Measurements from ENCODE around the gene VOPP1. TPM values are rescaled to one million over a fixed set of nuclear protein-coding genes. Genes with fewer than 3 reads are reported as not detected.
A peak's percentile ranks its signal among the peaks of the same experiment; 100 is the strongest.

Gene VOPP1
- total RNA-seq, 2 donors from 2014 or later = 88.9 to 131 TPM

DNA sequence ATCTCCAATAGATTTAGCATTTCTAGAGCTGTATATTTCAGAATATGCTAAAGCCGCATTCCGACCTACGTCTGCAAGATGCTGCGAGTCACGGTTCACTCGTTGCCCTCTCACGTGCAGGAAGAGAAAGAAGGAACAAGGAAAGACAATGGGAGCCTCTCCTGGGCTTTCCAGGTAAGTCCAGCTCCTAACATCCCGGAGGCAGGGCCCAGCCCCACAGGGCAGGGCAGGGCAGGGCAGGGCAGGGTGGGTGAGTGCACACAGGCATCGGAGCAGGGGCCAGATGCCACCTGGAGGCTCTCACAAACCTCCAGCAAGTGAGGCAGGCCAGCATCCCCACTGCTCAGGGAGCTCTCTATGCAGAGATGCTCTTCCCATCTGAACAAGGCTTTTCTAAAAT is 50.8 kb downstream of the VOPP1 start:
- no peak for ATAC-seq (ENCODE audit: insufficient number of reproducible peaks, low FRiP score, low read depth)
- H3K27ac ChIP-seq = peak overlapping the region; percentile 62

DNA sequence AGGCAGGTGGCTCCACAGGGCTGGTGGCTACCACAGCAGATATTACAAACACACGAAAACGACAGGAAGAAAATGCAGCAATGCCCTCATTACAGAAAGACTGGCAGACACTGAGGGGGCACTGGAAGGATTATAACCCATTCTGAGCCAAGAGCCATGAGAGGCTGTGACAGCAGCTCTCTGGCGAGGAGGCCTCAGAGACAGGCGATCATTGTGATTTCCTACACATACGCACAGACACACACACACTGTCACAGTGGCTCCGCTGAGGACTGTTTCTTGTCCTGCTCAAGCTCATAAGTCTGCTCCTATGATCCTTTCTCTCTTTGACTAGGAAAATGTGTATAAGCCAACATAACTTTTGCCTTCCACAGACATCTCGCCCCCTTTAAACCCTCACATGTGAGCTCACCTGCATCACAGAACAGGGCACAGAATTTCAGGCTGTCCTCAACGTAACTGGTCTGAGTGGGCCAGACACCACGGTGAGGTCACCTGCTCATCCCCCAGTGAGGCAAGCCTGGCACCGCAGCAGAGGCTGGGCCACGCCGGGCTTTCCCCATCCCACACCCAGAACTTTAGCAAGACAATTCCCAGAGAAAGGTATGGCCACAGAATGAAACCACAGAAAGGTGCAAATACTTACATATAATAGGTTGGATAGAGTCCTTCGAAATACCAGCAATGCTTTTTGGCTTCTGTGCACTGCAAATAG is 51.7 kb downstream of the VOPP1 start:
- peak overlapping the region in 1 of 2 donors; percentile 62 for H3K27ac ChIP-seq
- no peak for ATAC-seq (ENCODE audit: insufficient number of reproducible peaks, low FRiP score, low read depth)

More for the DNA sequence above, 50.8 kb downstream of the VOPP1 start:
- H3K9me3 ChIP-seq = no peaks in the 10 kb centered on the region
- no peak overlapping the region for H3K4me3 ChIP-seq
- peaks cover 35 to 48% of the 10 kb centered on the region in 2 donors for H3K4me1 ChIP-seq (ENCODE audit: control insufficient read depth in 1 of 2, low read depth in 2 of 2)
- no peaks in the 10 kb centered on the region for H3K27me3 ChIP-seq (replicated peaks; ENCODE audit: insufficient read depth)
- no peak for DNase-seq (ENCODE audit: low spot score)
- H3K36me3 ChIP-seq = peaks cover 16% of the 10 kb centered on the region
- TF ChIP-seq, protein P1, sequence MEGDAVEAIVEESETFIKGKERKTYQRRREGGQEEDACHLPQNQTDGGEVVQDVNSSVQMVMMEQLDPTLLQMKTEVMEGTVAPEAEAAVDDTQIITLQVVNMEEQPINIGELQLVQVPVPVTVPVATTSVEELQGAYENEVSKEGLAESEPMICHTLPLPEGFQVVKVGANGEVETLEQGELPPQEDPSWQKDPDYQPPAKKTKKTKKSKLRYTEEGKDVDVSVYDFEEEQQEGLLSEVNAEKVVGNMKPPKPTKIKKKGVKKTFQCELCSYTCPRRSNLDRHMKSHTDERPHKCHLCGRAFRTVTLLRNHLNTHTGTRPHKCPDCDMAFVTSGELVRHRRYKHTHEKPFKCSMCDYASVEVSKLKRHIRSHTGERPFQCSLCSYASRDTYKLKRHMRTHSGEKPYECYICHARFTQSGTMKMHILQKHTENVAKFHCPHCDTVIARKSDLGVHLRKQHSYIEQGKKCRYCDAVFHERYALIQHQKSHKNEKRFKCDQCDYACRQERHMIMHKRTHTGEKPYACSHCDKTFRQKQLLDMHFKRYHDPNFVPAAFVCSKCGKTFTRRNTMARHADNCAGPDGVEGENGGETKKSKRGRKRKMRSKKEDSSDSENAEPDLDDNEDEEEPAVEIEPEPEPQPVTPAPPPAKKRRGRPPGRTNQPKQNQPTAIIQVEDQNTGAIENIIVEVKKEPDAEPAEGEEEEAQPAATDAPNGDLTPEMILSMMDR (IDR thresholded peaks at IDR 0.05) = no peak

DNA sequence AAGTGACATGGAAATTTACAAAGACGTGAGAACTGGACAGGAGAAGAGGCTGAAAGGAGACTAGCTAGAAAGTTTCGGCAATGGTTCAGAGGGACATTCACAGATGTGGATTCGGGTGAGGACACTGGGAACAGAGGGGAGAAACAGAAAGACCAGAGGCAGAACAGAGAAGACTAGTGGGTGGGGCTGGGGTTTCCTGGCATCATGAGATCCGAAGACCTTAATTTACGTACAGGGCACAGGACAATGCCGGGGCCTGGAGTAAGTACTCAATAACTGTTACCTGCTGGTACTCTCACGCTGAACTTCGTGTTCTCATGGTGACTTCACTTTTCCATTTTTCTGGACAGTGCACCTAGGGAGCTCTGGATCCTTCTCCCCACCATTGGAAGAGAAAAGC is 53.5 kb downstream of the VOPP1 start:
- no peaks in the 10 kb centered on the region for H3K9me3 ChIP-seq
- no peak overlapping the region for H3K4me3 ChIP-seq
- DNase-seq (ENCODE audit: low spot score) (no peak), ATAC-seq (ENCODE audit: insufficient number of reproducible peaks, low FRiP score, low read depth) (no peak)
- no peak overlapping the region for H3K27ac ChIP-seq
- H3K27me3 ChIP-seq (replicated peaks; ENCODE audit: insufficient read depth) = no peaks in the 10 kb centered on the region
- TF ChIP-seq, protein P1 (IDR thresholded peaks at IDR 0.05) = no peak
- H3K36me3 ChIP-seq = peaks cover 28% of the 10 kb centered on the region
- peaks cover 34 to 47% of the 10 kb centered on the region in 2 donors for H3K4me1 ChIP-seq (ENCODE audit: control insufficient read depth in 1 of 2, low read depth in 2 of 2)

More for the DNA sequence above, 51.7 kb downstream of the VOPP1 start:
- no peak for DNase-seq (ENCODE audit: low spot score)
- H3K4me1 ChIP-seq (ENCODE audit: control insufficient read depth in 1 of 2, low read depth in 2 of 2) = peaks cover 42 to 57% of the 10 kb centered on the region in 2 donors
- no peak overlapping the region for H3K4me3 ChIP-seq
- H3K36me3 ChIP-seq = peaks cover 19% of the 10 kb centered on the region
- no peaks in the 10 kb centered on the region for H3K27me3 ChIP-seq (replicated peaks; ENCODE audit: insufficient read depth)
- TF ChIP-seq, protein P1 (IDR thresholded peaks at IDR 0.05) = no peak
- H3K9me3 ChIP-seq = no peaks in the 10 kb centered on the region

DNA sequence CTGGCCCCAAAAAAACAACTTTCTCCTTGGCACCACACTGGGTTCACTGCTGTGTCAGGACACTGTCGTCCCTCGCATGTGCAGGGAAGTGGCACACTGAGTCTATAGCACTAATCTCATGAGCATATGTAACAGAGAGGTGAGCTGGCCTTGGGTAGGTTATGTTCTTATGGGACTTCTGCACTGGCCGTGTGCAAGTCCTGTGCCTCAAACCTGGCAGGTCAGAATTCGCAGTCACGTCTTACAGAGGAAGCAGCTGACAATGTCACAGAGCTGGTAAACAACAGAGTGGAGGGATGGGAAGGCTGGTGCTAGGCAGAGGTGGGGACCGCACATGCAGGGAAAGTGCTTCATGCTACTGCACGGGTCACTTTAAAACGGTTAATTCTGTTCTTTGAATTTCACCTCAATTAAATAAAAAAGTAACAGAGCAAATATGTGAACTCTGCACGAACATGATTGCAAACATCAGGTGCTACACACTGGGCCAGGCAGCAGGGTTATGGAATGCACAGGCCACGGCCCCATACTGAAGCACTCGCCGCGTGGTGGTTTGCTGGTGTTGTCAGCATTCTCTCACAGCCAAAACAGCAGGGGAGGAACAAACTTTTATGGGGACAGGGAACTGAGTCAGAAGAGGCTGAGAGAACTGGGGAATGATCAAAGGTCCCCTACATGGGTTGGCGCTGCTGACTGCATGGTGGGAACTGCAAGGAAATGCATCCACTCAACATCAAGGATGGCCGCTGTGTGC is 54.2 kb downstream of the VOPP1 start:
- no peak for ATAC-seq (ENCODE audit: insufficient number of reproducible peaks, low FRiP score, low read depth)
- no peaks in the 10 kb centered on the region for H3K27me3 ChIP-seq (replicated peaks; ENCODE audit: insufficient read depth)
- peaks cover 30 to 40% of the 10 kb centered on the region in 2 donors for H3K4me1 ChIP-seq (ENCODE audit: control insufficient read depth in 1 of 2, low read depth in 2 of 2)
- TF ChIP-seq, protein P1 (IDR thresholded peaks at IDR 0.05) = no peak
- H3K4me3 ChIP-seq = no peak overlapping the region
- H3K36me3 ChIP-seq = peaks cover 28% of the 10 kb centered on the region
- DNase-seq (ENCODE audit: low spot score) = no peak
- H3K9me3 ChIP-seq = no peaks in the 10 kb centered on the region
- no peak overlapping the region for H3K27ac ChIP-seq

DNA sequence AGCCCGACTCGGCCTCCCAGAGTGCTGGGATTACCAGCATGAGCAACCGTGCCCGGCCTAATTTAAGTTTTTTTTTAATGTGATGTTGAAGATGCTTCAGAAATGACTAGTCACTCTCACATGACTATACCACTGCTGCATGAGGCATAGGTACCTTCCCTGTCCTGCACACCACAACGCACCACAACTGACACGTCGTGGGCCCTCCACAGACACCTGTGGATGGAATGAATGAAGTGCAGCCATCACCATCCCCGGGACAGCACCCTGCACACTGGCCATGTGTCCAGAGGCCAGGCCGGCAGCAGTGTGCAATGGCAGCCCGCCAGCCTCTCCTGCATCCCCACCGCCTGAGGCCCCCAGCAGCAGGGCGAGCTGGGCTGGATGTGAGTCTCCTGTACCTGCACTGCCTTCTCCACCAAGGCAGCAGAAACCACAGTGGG is 55.1 kb downstream of the VOPP1 start:
- TF ChIP-seq, protein P1 (IDR thresholded peaks at IDR 0.05) = no peak
- Histone ChIP-seq H3K4me3 (no peak overlapping the region), H3K4me1 (ENCODE audit: control insufficient read depth in 1 of 2, low read depth in 2 of 2) (peaks cover 22 to 31% of the 10 kb centered on the region in 2 donors), H3K27ac (no peak overlapping the region), H3K9me3 (no peaks in the 10 kb centered on the region), H3K27me3 (replicated peaks; ENCODE audit: insufficient read depth) (no peaks in the 10 kb centered on the region), H3K36me3 (peaks cover 28% of the 10 kb centered on the region)
- DNase-seq (ENCODE audit: low spot score) (no peak), ATAC-seq (ENCODE audit: insufficient number of reproducible peaks, low FRiP score, low read depth) (no peak)
